Stomach (tissue), 9 donors: Measurements from ENCODE around the gene MYL9. TPM values are rescaled to one million over a fixed set of nuclear protein-coding genes. Genes with fewer than 3 reads are reported as not detected.

Experiments used
- DNase-seq, 2 donors: peaks; one replicate each; pipeline versions ENCODE4 v3.0.0 to v3.0.0-alpha.2; 2013 to 2019
- H3K27ac ChIP-seq, 5 donors: fragments of 200-600 bp in 4 of 5; sonication (generic) in 4 of 5; one replicate each; pipeline ENCODE4 v1.5.1; 2013 to 2019; ENCODE audit warnings: mild to moderate bottlenecking in 1 of 5, moderate library complexity in 1 of 5
- H3K27me3 ChIP-seq, 3 donors: fragments of 200-600 bp; sonication (generic); one replicate each; pipeline ENCODE4 v1.5.1; 2017 to 2019; ENCODE audit warnings: mixed run types in 1 of 3
- H3K36me3 ChIP-seq, 4 donors: fragments of 200-600 bp; sonication (generic); 1 replicate in 3 of 4; 2 replicates in 1 of 4; pipeline ENCODE4 v1.5.1; 2016 to 2019
- H3K4me1 ChIP-seq, 4 donors: fragments of 200-600 bp; sonication (generic); one replicate each; pipeline ENCODE4 v1.5.1; 2016 to 2019
- H3K4me3 ChIP-seq, 4 donors: fragments of 200-600 bp; sonication (generic) in 3 of 4; one replicate each; pipeline ENCODE4 v1.5.1; 2016 to 2019; ENCODE audit warnings: mild to moderate bottlenecking in 1 of 4
- H3K9me3 ChIP-seq, 4 donors: fragments of 200-600 bp; sonication (generic); one replicate each; pipeline ENCODE4 v1.5.1; 2016 to 2019
- EP300 ChIP-seq: sonication (generic); formaldehyde crosslinking; IDR thresholded peaks from one replicate; pipeline ENCODE4 v1.6.1; 2017; ENCODE audit warnings: antibody characterized with exemption
- POLR2A ChIP-seq, 4 donors: fragments of 450-650 bp; IDR thresholded peaks; one replicate each; pipeline ENCODE4 v1.6.1; 2016; ENCODE audit warnings: antibody characterized with exemption in 4 of 4, control low read depth in 2 of 4, mild to moderate bottlenecking in 1 of 4, moderate library complexity in 1 of 4
- POLR2AphosphoS5 ChIP-seq, 3 donors: sonication (generic); formaldehyde crosslinking; IDR thresholded peaks; one replicate each; pipeline ENCODE4 v1.6.1; 2016; ENCODE audit warnings: antibody characterized with exemption in 3 of 3
- WGBS, 5 donors: extraction: QIAGEN DNeasy Blood & Tissue Kit in 3 of 5; methylation state at CpG; one replicate each; pipeline versions ENCODE4 v1.1.5 to v1.1.7; 2013 to 2018; 5-methylcytosine and 5-hydroxymethylcytosine counted together
- intact Hi-C: fragments of 100-400 bp; cut with DNase I; formaldehyde crosslinking; loops from one replicate; pipeline ENCODE4 v1.15.1; 2023; ENCODE audit warnings: low total_unique reads
- polyA plus RNA-seq, 3 donors: library from polyadenylated mRNA; stranded (reverse); fragments of 200-250 nt; gene quantifications; one replicate each; pipeline ENCODE4 v1.2.3, GENCODE V29; 2013
- total RNA-seq, 5 donors: library from RNA; depleted of rRNA; stranded (reverse); fragments of >200 nt; gene quantifications; one replicate each; pipeline versions ENCODE4 v1.1.0 to v1.2.3, GENCODE V29; 2014 to 2016
- TF ChIP-seq, protein P1 (sequence below), 7 experiments: fragments of 450-650 bp in 4 of 7; fragments of 200-600 bp in 3 of 7; sonication (generic) in 3 of 7; IDR thresholded peaks; one replicate each; pipeline ENCODE4 v1.5.1; 2016 to 2019; ENCODE audit warnings: antibody characterized with exemption in 7 of 7, control low read depth in 2 of 7, mild to moderate bottlenecking in 1 of 7
- donor health status: healthy with polysubstance abuse.
- donor health status: Bipolar disorder and iron deficiency.
- donor health status: healthy.

Gene MYL9
- total and polyA plus RNA-seq, 8 donors = 33.0 to 941 (median 223) TPM

DNA sequence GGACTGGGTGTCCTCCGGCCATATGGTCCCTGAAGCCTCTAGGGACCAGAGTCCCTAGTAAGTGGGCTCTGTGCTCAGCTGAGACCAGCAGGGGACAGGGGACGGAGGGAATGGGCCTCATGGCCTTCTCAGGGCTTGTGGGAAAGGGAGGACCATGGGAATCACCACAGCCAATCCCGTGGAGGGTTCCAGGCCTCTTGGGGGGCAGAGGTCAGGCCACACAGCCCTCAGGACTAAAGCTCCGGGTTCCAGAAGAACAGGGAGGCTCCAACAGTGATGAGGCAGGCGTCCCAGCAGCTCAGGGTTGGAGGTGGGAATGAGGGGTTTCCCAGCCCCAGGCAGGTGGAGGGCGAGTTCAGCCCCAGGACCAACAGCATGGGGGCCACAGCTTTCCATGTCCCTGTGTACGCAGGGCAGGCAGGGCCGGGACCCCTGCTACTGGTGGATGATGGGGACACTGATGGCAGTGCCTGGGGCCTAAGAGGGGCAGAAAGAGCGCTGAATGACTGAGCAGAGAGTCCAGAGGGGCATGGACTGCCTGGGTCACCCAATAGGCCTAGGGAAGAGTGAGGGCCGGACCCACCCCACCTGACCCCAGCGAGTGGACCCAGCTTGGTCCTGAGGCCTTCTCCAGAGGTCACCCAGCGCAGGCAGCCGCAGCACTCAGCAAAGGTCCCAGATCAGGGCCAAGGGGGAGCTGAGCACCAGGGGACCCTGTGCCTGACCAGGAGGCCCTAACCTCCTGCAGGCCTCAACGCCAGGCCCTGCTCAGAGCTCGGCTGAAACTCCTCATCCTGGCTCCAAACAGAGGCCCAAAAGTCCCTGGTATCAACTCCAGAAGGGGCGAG lies 8.8 kb downstream of the MYL9 start:
- peaks cover 0 to 44% (median 25%) of the 10 kb centered on the region in 4 donors for H3K36me3 ChIP-seq
- WGBS, 5 donors = 77 to 84% (median 80%) methylated on average over 10 to 16 of the region's 16 CpGs
- intact Hi-C loops = loop anchor here (10.0 kb wide), 1 partner anchor 55 kb away; the partner anchor contains the start of gene RAB5IF
- no peaks in the 10 kb centered on the region for H3K27me3 ChIP-seq
- DNase-seq = no peak
- H3K4me1 ChIP-seq = peaks cover 0 to 36% (median 14%) of the 10 kb centered on the region in 4 donors
- H3K4me3 ChIP-seq = no peak overlapping the region
- H3K9me3 ChIP-seq = no peaks in the 10 kb centered on the region
- H3K27ac ChIP-seq = peak overlapping the region in 4 of 5 donors; percentile 14 to 67 (median 54)
- TF ChIP-seq, protein P1, sequence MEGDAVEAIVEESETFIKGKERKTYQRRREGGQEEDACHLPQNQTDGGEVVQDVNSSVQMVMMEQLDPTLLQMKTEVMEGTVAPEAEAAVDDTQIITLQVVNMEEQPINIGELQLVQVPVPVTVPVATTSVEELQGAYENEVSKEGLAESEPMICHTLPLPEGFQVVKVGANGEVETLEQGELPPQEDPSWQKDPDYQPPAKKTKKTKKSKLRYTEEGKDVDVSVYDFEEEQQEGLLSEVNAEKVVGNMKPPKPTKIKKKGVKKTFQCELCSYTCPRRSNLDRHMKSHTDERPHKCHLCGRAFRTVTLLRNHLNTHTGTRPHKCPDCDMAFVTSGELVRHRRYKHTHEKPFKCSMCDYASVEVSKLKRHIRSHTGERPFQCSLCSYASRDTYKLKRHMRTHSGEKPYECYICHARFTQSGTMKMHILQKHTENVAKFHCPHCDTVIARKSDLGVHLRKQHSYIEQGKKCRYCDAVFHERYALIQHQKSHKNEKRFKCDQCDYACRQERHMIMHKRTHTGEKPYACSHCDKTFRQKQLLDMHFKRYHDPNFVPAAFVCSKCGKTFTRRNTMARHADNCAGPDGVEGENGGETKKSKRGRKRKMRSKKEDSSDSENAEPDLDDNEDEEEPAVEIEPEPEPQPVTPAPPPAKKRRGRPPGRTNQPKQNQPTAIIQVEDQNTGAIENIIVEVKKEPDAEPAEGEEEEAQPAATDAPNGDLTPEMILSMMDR (IDR thresholded peaks at IDR 0.05) = no peak
- TF ChIP-seq POLR2A (IDR thresholded peaks at IDR 0.05) (no peak), POLR2AphosphoS5 (IDR thresholded peaks at IDR 0.05) (no peak), EP300 (no peak)

DNA sequence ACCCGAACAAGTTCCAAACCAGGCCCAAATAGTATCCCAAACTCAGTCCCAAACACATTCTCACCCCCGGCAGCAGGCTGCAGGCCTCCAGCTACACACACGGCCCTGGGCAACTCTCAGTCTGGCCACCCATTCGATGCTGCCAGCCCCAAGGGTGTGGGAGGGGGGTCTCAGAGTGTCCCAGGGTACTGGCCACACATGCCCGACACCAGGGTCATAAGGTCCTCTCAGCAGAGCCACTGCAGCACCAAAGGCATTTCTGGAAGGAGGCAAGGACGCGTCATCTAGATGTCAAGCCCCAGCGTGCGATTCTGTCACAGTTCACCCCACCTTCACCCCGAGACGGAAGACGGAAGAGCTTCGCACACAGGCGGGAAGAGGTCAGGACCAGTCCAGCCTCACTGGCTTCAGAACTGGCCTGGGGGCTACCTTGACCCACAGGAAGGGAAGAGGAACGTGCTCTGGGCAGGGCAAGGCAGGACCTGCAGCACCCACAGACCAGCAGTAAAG lies 9.5 kb downstream of the MYL9 start:
- TF ChIP-seq EP300 (no peak), POLR2AphosphoS5 (IDR thresholded peaks at IDR 0.05) (peak in 1 of 3 donors; percentile 47), POLR2A (IDR thresholded peaks at IDR 0.05) (no peak)
- TF ChIP-seq, protein P1 (IDR thresholded peaks at IDR 0.05) = no peak
- intact Hi-C loops = loop anchor here (10.0 kb wide), 1 partner anchor 54 kb away; the partner anchor contains the start of gene RAB5IF
- H3K4me1 ChIP-seq = peaks cover 0 to 30% (median 11%) of the 10 kb centered on the region in 4 donors
- no peaks in the 10 kb centered on the region for H3K27me3 ChIP-seq
- no peaks in the 10 kb centered on the region for H3K9me3 ChIP-seq
- 61 to 76% (median 72%) methylated on average over 15 of the region's 15 CpGs for WGBS, 5 donors
- peak in 1 of 2 donors; percentile 38 for DNase-seq
- peak overlapping the region in 4 of 5 donors; percentile 14 to 67 (median 54) for H3K27ac ChIP-seq
- H3K36me3 ChIP-seq = peaks cover 0 to 37% (median 25%) of the 10 kb centered on the region in 4 donors
- H3K4me3 ChIP-seq = no peak overlapping the region

DNA sequence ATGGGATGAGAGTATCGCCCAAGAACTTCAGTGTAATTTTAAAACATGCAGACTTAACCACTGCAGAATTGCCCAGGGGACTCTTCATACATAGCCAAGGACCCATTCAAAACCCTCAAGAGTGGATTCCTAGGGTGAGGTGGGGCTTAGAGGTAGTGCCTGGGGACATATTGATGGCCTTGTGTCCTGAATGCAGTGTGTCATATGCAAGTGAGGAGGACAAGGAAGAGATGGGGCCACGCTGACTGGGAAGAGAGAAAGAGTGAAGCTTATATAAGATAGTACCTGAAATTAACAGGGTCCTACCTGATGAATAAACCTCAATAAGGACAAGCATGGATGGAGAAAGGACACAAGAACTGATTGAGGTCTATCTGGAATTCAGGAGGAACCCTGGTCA lies 13.9 kb downstream of the MYL9 start:
- Histone ChIP-seq H3K4me1 (peaks cover 0 to 11% (median 8%) of the 10 kb centered on the region in 4 donors), H3K9me3 (no peaks in the 10 kb centered on the region), H3K27ac (no peak overlapping the region), H3K27me3 (no peaks in the 10 kb centered on the region), H3K36me3 (no peaks in the 10 kb centered on the region), H3K4me3 (no peak overlapping the region)
- intact Hi-C loops = loop anchor here (10.0 kb wide), 1 partner anchor 50 kb away; the partner anchor contains the start of gene RAB5IF
- WGBS, 5 donors = 91 to 97% (median 95%) methylated on average over 2 of the region's 2 CpGs
- TF ChIP-seq EP300 (no peak), POLR2AphosphoS5 (IDR thresholded peaks at IDR 0.05) (no peak), POLR2A (IDR thresholded peaks at IDR 0.05) (no peak)
- TF ChIP-seq, protein P1 (IDR thresholded peaks at IDR 0.05) = no peak
- no peak for DNase-seq

DNA sequence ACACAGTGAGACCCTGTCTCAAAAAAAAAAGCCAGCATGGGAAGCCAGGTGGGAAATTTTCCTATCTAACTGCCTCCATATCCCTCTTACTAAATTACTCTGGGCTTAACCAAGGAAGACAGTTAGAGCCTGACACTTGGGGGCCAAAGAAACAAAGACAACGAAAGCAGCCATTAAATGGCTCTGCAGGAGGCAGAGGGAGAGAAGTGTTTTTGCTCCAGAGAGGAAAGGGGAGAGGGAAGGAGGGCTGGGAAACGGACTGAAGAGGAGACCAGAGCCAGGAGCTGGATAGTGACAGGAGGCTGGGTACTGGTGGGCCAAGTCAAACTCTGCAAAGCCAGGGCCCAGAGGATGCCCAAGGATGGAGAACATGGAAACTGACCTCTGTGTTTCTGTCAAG lies 21.4 kb downstream of the MYL9 start:
- no peak for DNase-seq

More for the DNA sequence above, 21.4 kb downstream of the MYL9 start:
- intact Hi-C loops = no loop called here
- H3K9me3 ChIP-seq = peaks cover 0 to 11% (median 2%) of the 10 kb centered on the region in 4 donors
- H3K27ac ChIP-seq = no peak overlapping the region
- H3K4me3 ChIP-seq = no peak overlapping the region
- TF ChIP-seq, protein P1 (IDR thresholded peaks at IDR 0.05) = no peak
- H3K36me3 ChIP-seq = no peaks in the 10 kb centered on the region
- WGBS, 5 donors = 75 to 96% (median 82%) methylated on average over 2 of the region's 2 CpGs
- no peaks in the 10 kb centered on the region for H3K4me1 ChIP-seq
- H3K27me3 ChIP-seq = no peaks in the 10 kb centered on the region
